Activated CD8-positive, alpha-beta memory T cell treated with anti-CD3 and anti-CD28 coated beads, Interleukin-2, amount 50 U/mL, for 1 hour (primary cell): Measurements from ENCODE around the gene SYNRG.
"Not testable (repeated sequence)": the region's sequence is repeated elsewhere in the genome, so short reads cannot be mapped to it uniquely, and the experiment has no call there.

Experiments
- DNase-seq: peaks from one replicate; pipeline ENCODE4 v3.0.0-alpha.2; 2020; ENCODE audit errors: extremely low read depth

Gene SYNRG, protein sequence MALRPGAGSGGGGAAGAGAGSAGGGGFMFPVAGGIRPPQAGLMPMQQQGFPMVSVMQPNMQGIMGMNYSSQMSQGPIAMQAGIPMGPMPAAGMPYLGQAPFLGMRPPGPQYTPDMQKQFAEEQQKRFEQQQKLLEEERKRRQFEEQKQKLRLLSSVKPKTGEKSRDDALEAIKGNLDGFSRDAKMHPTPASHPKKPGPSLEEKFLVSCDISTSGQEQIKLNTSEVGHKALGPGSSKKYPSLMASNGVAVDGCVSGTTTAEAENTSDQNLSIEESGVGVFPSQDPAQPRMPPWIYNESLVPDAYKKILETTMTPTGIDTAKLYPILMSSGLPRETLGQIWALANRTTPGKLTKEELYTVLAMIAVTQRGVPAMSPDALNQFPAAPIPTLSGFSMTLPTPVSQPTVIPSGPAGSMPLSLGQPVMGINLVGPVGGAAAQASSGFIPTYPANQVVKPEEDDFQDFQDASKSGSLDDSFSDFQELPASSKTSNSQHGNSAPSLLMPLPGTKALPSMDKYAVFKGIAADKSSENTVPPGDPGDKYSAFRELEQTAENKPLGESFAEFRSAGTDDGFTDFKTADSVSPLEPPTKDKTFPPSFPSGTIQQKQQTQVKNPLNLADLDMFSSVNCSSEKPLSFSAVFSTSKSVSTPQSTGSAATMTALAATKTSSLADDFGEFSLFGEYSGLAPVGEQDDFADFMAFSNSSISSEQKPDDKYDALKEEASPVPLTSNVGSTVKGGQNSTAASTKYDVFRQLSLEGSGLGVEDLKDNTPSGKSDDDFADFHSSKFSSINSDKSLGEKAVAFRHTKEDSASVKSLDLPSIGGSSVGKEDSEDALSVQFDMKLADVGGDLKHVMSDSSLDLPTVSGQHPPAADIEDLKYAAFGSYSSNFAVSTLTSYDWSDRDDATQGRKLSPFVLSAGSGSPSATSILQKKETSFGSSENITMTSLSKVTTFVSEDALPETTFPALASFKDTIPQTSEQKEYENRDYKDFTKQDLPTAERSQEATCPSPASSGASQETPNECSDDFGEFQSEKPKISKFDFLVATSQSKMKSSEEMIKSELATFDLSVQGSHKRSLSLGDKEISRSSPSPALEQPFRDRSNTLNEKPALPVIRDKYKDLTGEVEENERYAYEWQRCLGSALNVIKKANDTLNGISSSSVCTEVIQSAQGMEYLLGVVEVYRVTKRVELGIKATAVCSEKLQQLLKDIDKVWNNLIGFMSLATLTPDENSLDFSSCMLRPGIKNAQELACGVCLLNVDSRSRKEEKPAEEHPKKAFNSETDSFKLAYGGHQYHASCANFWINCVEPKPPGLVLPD (N-terminal part only)

DNA sequence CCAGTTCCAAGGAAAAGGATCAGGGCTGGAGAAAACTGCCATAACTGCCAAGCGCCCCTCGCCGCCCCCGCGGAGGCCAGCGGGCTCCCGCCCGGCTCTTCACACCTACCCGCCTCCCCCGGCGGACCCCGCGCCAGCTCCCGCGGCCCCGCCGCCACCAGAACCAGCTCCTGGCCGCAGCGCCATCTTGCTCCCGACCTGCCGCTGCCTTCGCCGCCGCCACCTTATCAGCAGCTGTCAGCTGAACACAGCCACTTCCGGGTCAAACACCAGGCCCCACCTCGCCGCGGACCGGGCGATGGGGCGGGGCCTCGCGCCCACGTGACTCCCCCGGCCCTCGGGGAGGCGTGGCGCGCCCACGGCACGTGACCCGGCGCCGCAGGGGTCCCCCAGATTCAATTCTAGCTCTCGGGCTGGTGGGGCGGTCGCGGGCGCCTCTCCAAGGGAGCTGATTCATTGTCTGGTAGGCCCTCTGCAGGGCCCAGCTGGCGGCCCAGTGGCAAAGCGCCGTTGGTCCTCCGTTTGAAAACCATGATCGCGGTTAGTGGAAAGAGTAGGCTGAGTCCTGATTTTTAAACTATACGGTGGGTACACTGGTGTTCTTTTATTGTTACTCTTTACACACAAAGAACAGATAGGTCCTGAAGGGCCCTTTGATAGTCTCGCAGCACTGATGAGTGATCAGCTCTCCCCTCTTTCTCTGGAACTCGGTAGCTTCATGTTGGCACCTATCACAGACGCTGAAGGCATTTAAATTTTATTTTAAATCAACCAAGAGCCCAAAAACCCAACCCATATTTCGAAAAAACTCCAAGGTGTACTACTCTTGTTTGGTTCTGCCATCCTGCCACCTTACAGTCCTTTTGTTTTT is at the start of gene SYNRG:
TSS of gene SYNRG (minus strand) at position 249 of the 871 bp plus-strand sequence. CDS start at position 186, 63 bp downstream.
- peak; percentile 86 for DNase-seq

- no peak for DNase-seq
Observed at GRCh38 chr17:37657202-37657601, 48.0 kb upstream of the SYNRG start.

DNA sequence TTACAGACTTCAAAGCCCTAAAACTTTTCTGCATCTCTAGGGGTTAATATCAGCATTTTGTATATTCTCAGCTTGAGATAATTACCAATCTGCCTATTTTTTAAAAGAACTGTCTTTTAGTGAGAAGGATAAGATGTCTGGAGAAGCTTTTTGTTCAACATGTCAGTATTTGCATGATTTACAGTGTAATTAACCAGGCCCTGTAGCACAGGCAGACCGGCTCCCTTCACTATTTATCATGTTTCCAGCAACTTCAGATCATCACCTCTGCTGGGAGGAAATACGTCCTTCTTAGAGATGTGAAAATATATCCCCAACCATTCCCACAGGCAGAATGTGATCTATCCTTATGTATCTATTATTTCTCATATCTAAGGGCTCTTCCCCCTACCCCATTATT is 42.6 kb upstream of the SYNRG start:
- DNase-seq, result no peak

DNA sequence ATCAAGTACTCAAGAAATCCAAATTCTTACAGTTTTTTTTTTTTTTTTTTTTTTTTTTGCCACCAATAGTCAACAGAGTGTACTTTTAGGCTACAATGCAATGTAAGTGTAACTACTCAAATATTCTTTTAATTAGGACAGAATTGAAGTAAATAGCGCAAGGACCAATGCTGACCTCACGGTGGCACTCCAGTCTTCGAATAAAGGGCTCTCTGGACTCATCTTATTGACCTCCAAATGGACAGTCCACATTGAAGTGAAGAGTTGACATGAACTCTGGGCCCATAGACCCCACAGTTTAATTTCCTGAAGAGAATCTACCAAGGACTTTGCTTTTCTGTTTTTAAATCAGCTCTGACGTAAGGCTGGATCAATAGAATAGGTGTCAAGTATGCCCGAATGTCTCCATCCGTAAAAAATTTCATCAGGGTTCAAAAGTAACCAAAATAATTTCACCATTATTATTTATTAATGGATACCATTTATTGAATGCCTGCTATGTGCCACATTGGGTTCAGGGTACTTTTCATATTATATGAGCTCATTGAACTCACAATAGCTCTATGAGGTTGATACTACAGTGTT is 41.3 kb upstream of the SYNRG start:
- no peak for DNase-seq

GRCh38 chr17:37648555-37648954 is 39.3 kb upstream of the SYNRG start:
- DNase-seq, result no peak

GRCh38 chr17:37647856-37648255 is 38.6 kb upstream of the SYNRG start:
- no peak for DNase-seq

DNA sequence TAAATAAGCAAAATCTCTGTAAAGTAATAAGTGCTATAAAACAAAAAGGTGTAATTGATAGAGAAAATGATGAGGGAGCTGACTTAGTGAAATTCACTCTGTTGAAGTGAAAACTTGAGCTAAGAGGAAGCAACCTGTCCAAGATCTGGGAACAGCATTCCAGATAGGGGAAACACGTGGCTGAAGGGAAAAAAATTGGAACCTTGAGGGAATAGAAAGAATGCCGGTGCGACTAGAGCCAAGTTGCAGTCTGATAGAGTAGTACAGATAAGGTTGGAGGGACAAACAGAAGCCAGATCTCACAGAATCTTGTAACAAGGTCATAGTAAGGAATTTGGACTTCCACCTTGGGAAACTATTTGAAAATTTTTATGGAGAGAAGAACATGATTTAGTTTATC is 34.7 kb upstream of the SYNRG start:
- DNase-seq, result no peak

DNA sequence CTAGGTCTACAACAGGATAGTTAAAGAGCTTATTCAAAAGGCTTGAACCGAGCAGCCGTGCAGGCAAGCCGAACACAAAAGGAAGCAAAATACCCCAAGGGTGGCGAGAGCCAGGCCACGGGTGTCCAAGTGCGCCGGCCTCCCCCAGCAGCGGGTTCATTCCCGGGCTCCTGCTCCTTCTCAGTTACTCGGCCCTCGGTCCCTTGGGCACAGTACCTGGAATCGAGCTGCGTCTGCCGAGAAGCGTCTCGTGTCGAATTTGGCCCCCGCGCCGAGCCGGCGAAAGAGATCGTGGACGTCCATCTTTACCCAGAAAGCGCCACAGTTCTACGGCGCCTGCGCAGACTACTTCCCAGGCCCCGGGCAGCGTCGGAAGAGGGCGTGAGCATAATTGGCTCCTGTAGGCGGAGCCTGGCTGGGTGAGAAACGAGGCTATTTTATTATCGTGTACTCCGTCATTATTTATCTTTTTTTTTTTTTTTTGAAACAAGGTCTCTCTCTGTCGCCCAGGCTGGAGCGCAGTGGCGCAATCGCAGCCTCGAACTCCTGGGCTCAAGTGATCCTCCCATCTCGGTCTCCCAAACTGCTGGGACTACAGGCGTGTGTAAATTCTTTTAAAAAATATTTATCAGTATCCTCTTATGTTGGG is 34.0 kb upstream of the SYNRG start, which contains the start of gene DDX52:
TSS of gene DDX52 (minus strand) at position 329 of the 649 bp plus-strand sequence. CDS start at position 303, 26 bp downstream.
- peak; percentile 79 for DNase-seq

DNA sequence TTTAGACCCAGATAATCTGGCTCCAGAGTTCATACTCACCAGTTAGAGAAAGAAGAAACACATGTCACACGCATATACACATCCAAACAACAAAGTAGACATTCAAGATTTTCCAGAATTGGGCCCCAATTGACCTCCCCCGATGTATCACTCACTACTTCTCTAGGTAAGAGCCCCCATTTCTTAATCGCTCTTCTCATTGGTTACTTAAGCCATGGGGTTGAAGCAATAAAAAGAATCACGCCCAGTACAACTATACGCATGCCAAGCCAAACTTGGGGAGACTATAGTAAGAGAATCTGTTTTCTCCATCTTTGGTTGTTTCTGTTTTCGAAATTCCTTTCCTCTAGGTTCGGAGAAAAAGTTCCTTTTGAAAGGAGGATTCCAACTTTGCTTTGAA is 33.5 kb upstream of the SYNRG start:
- DNase-seq, result no peak

DNA sequence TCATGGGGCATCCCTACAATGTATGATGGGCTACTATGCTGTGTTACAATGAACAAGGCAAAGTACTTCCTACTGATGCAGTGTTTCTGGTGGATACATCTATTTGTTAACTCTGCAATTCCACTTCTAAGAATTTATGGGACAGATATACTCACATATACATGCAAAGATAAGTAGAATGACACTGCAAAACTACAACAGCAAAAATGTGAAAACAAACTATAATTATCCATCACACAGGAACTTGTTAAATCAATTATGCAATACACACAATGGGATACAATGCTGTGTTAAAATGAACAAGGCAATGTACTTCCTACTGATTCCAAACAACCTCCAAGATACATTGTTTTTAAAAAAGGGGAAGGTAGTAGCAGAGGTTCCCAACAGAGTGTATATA is 30.8 kb upstream of the SYNRG start:
- DNase-seq, result no peak

DNA sequence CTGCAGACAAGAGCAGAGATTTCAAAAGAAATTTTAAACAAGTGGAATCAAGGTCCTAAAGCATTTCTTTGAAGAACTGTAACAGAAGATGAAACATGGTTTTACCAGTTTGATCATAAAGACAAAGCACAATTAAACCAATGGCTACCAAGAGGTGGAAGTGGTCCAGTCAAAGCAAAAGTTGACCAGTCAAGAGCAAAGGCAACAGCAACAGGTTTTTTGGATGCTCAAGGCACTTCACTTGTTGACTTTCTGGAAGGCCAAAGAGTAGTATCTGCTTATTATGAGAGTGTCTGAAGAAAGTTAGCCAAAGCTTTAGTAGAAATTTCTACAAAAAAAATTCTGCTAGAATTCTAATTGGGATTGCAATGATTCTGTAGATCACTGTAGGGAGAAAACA is 28.7 kb upstream of the SYNRG start:
- DNase-seq, result no peak

DNA sequence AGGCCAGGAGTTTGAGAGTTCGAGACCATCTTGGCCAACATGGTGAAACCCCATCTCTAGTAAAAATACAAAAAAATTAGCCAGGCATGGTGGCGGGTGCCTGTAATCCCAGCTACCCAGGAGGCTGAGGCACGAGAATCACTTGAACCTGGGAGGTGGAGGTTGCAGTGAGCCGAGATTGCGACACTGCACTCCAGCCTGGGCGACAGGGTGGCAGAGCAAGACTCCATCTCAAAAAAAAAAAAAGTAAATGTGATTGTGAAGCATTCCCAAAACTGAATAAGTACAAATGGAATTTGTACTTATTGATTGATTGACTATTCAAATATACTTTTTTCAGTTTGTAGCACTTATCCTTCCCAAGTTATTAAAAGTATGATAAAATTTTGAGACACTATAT is 7.2 kb upstream of the SYNRG start:
- DNase-seq, result not testable (repeated sequence)

- no peak for DNase-seq
Observed at GRCh38 chr17:37614823-37615222, 5.6 kb upstream of the SYNRG start.

- DNase-seq, result no peak
Observed at GRCh38 chr17:37614391-37614790, 5.2 kb upstream of the SYNRG start.

DNA sequence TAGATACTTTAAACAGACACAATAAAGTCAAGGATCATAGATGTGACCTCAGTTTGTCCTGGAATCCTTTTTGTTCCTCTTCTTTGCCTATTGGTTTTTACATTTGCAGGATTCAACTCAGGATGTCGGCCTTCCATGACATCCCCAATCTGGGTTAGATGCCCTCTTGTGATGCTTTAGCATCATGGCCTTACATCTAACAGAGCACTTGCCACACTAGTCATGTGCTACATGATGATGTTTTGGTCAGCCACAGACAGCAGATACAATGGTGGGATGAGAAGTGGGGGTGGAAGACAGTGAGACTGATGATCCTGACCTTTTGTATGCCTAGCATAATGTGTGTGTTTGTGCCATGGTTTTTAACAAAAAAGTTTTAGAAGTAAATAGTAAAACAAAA is 1.8 kb upstream of the SYNRG start:
- no peak for DNase-seq

DNA sequence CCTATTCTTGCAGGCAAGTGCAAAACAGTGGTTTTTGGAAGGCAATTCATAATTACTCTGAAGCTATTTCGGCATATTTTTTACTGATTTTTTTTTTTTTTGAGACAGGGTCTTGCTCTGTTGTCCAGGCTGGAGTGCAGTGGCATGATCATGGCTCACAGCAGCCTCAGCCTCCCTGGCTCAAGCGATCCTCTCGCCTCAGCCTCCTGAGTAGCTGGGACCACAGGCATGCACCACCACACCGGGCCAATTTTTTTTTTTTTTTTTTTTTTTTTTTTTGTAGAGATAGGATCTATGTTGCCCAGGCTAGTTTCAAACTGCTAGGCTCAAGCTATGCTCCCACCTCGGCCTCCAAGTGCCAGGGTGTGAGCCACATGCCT is 813 bp upstream of the SYNRG start:
- not testable (repeated sequence) for DNase-seq

DNA sequence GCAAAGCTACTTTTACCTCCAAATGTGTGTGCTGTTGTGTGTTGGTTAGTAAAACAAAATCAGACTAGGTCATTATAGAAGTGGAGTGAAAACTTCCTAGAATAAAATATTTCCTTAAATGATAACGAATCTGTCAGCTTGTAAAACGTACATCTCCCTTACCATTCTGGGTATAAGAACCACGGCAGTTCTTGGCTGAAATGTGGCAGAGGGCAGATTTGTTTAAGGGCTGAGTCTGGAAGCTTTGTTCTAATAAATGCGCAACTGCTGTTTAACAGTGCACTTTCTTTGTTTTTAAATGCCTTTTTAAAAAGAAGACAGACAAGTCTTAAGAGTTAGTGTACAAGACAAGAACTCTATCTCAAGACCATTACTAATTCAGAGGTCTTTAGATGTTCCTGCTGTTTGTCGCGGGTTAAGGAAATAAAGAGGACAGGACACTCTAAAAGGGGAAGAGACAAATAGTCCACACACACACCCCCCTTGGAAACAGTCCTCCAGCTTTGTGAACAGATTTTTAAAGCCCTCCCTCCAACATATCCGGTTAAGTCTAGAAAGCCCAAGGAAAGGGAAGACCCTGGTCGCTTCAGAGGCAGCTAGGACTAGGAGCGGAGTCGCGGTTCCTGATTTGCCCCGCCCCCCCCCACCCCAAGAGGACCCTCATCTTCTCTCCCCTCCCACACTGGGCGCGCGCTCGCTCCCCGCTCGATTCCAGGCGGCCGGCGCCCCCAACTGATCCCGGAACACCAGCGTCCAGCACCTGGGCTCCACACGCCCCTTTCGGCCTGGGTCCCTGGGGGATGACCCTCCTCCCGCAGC is 658 bp downstream of the SYNRG start:
- no peak for DNase-seq

- DNase-seq, result no peak
Observed at GRCh38 chr17:37607637-37608331, 1.4 kb downstream of the SYNRG start.
